CD14-positive monocyte (primary cell): ENCODE measurements around the gene TRIM47. TPM values are rescaled to one million over a fixed set of nuclear protein-coding genes. Genes with fewer than 3 reads are reported as not detected.

Source experiments
- DNase-seq, 3 donors: peaks; one replicate each; pipeline ENCODE4 v3.0.0-alpha.2; 2011 to 2022
- H2AFZ ChIP-seq: 2 replicates; pipeline ENCODE4 v1.6.0; 2012; ENCODE audit warnings: mild to moderate bottlenecking, low read depth, low read length, inconsistent platforms; ENCODE audit not compliant: insufficient read depth, poor library complexity, severe bottlenecking
- H3K27ac ChIP-seq, 2 donors: 1 replicate in 1 of 2; 2 replicates in 1 of 2; pipeline ENCODE4 v1.5.1; 2012 to 2013; ENCODE audit warnings: low read length in 2 of 2, control low read depth in 1 of 2, inconsistent platforms in 1 of 2, low read depth in 1 of 2, mild to moderate bottlenecking in 1 of 2
- H3K27me3 ChIP-seq, 2 donors: one replicate each; pipeline versions ENCODE4 v1.6.0 to v1.6.1; 2011 to 2013; ENCODE audit warnings: low read length in 2 of 2; ENCODE audit not compliant: control insufficient read depth in 2 of 2, insufficient read depth in 2 of 2
- H3K36me3 ChIP-seq, 2 donors: replicated peaks in 1 of 2; 1 replicate in 1 of 2; 2 replicates in 1 of 2; pipeline versions ENCODE4 v1.5.1 to v1.6.1; 2012 to 2013; ENCODE audit warnings: low read length in 2 of 2, control low read depth in 1 of 2, inconsistent platforms in 1 of 2, mild to moderate bottlenecking in 1 of 2; ENCODE audit not compliant: insufficient read depth in 2 of 2, control insufficient read depth in 1 of 2
- H3K4me1 ChIP-seq, 2 donors: 1 replicate in 1 of 2; 2 replicates in 1 of 2; pipeline versions ENCODE4 v1.5.1 to v1.6.1; 2012 to 2013; ENCODE audit warnings: low read length in 2 of 2, control low read depth in 1 of 2, inconsistent platforms in 1 of 2, mild to moderate bottlenecking in 1 of 2, moderate library complexity in 1 of 2; ENCODE audit not compliant: insufficient read depth in 2 of 2, control insufficient read depth in 1 of 2
- H3K4me2 ChIP-seq: replicated peaks from 2 replicates; pipeline ENCODE3; 2012; ENCODE audit warnings: low read length, moderate library complexity, mild to moderate bottlenecking; ENCODE audit not compliant: poor library complexity, severe bottlenecking; ENCODE audit errors: extremely low read depth
- H3K4me3 ChIP-seq, 3 experiments: fragments of 200-600 bp in 1 of 3; sonication (generic) in 1 of 3; replicated peaks in 1 of 3; 1 replicate in 2 of 3; 2 replicates in 1 of 3; pipeline ENCODE4 v1.5.1; 2011 to 2013; ENCODE audit warnings: low read length in 3 of 3, mild to moderate bottlenecking in 3 of 3, control low read depth in 2 of 3, low read depth in 2 of 3, inconsistent platforms in 1 of 3, moderate library complexity in 1 of 3
- H3K79me2 ChIP-seq: 2 replicates; pipeline ENCODE4 v1.6.0; 2012; ENCODE audit warnings: mild to moderate bottlenecking, control low read depth, inconsistent platforms, low read length, moderate library complexity; ENCODE audit not compliant: insufficient read depth
- H3K9ac ChIP-seq: 2 replicates; pipeline ENCODE4 v1.6.0; 2017; ENCODE audit warnings: low read length, mild to moderate bottlenecking; ENCODE audit not compliant: insufficient read depth, poor library complexity, severe bottlenecking
- H3K9me3 ChIP-seq, 2 donors: replicated peaks in 1 of 2; 1 replicate in 1 of 2; 2 replicates in 1 of 2; pipeline versions ENCODE4 v1.5.1 to v1.6.1; 2012 to 2013; ENCODE audit warnings: low read length in 2 of 2, control low read depth in 1 of 2; ENCODE audit not compliant: control insufficient read depth in 1 of 2, insufficient read depth in 1 of 2
- H4K20me1 ChIP-seq: 2 replicates; pipeline ENCODE4 v1.6.0; 2012; ENCODE audit warnings: mild to moderate bottlenecking, low read length, control low read depth, moderate library complexity; ENCODE audit not compliant: insufficient read depth
- H3K27ac Mint-ChIP-seq, 7 donors: one replicate each; pipeline ENCODE4 v1.8.0; 2020; ENCODE audit warnings: mild to moderate bottlenecking in 7 of 7, mixed read lengths in 7 of 7, moderate library complexity in 6 of 7, inconsistent platforms in 2 of 7
- H3K27me3 Mint-ChIP-seq, 3 donors: one replicate each; pipeline ENCODE4 v1.8.0; 2021 to 2022; ENCODE audit warnings: low read depth in 3 of 3, mild to moderate bottlenecking in 3 of 3, mixed read lengths in 3 of 3, moderate library complexity in 3 of 3, inconsistent platforms in 1 of 3
- H3K36me3 Mint-ChIP-seq, 2 donors: one replicate each; pipeline ENCODE4 v1.8.0; 2020; ENCODE audit warnings: mixed read lengths in 2 of 2, inconsistent platforms in 1 of 2, mild to moderate bottlenecking in 1 of 2
- H3K4me1 Mint-ChIP-seq: one replicate; pipeline ENCODE4 v1.8.0; 2020; ENCODE audit warnings: mild to moderate bottlenecking, mixed read lengths
- H3K4me3 Mint-ChIP-seq, 2 donors: one replicate each; pipeline ENCODE4 v1.8.0; 2020; ENCODE audit warnings: mild to moderate bottlenecking in 2 of 2, mixed read lengths in 2 of 2, moderate library complexity in 1 of 2
- H3K9me3 Mint-ChIP-seq, 7 donors: one replicate each; pipeline ENCODE4 v1.8.0; 2020 to 2022; ENCODE audit warnings: mixed read lengths in 7 of 7, mild to moderate bottlenecking in 6 of 7, moderate library complexity in 6 of 7, inconsistent platforms in 2 of 7
- WGBS: methylation state at CpG from one replicate; pipeline ENCODE4 v1.1.5; 2013; ENCODE audit warnings: missing lambda C conversion rate; ENCODE audit not compliant: insufficient coverage; 5-methylcytosine and 5-hydroxymethylcytosine counted together
- intact Hi-C, 2 donors: fragments of 100-400 bp; cut with micrococcal nuclease; formaldehyde crosslinking; loops; one replicate each; pipeline versions ENCODE4 v1.15.0 to v1.15.1; 2023
- polyA plus RNA-seq, 3 donors: library from polyadenylated mRNA; depleted of rRNA in 1 of 3; unstranded in 2 of 3; stranded (reverse) in 1 of 3; fragments of 300-500 nt in 2 of 3; fragments of >200 nt in 1 of 3; fragmentation: Illumina TruSeq in 2 of 3; gene quantifications; 1 replicate in 2 of 3; 2 replicates in 1 of 3; pipeline ENCODE4 v1.2.3, GENCODE V29; 2012 to 2021
- TF ChIP-seq, protein P1 (sequence below): fragments of 200-600 bp; IDR thresholded peaks from one replicate; pipeline ENCODE4 v1.8.0; 2022; ENCODE audit warnings: antibody characterized with exemption, mild to moderate bottlenecking

TRIM47 gene
- polyA plus RNA-seq, 3 donors: 0.20 TPM; not detected in 2

DNA sequence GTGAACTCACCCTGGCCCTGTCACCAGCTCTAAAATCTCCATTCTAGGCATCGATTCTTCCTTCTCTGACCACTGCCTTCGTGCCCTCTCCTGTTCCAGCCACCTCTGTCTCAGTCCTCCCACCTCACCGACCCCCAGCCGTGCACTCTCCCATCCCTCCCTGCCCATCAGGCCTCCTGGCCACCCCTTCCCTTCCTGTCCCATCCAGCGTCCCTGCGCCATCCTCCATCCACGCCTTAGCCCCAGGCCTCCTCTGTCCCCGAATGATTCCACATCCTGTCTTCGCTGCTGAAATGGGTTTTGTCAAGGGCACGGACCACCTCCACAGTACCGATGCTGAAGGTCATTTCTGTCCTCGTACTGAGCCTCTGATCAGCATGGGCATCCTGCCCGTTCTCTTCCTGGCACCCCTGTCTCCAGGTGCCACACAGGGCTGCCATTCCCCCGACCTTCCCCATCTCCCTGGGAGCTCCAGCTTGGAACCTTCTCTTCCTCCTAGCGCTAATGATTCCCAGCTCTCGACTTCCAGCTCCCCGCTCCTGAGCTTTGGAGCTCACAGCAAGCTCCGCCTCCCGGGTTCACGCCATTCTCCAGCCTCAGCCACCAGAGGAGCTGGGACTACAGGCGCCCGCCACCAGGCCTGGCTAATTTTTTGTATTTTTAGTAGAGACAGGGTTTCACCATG lies 15.8 kb upstream of the TRIM47 start:
- 94% methylated on average over 18 of the region's 22 CpGs for WGBS
- DNase-seq: no peak
- Mint-ChIP-seq H3K27ac (peak overlapping the region in 1 of 7 donors; percentile 59), H3K4me1 (peaks cover 22% of the 10 kb centered on the region), H3K9me3 (peaks cover 0 to 2% (median 0%) of the 10 kb centered on the region in 7 donors), H3K36me3 (peaks cover 28 to 46% of the 10 kb centered on the region in 2 donors), H3K4me3 (no peak overlapping the region), H3K27me3 (peaks cover 0 to 3% (median 2%) of the 10 kb centered on the region in 3 donors)
- Histone ChIP-seq H3K27me3 (no peaks in the 10 kb centered on the region), H3K4me2 (no peak overlapping the region), H3K79me2 (peaks cover 17% of the 10 kb centered on the region), H4K20me1 (peaks cover 23% of the 10 kb centered on the region), H3K27ac (no peak overlapping the region), H2AFZ (no peak overlapping the region), H3K4me3 (no peak overlapping the region), H3K36me3 (peaks cover 26 to 44% of the 10 kb centered on the region in 2 donors), H3K9me3 (no peaks in the 10 kb centered on the region), H3K4me1 (peaks cover 18 to 23% of the 10 kb centered on the region in 2 donors), H3K9ac (no peak overlapping the region)
- intact Hi-C loops: no loop called here
- TF ChIP-seq, protein P1, sequence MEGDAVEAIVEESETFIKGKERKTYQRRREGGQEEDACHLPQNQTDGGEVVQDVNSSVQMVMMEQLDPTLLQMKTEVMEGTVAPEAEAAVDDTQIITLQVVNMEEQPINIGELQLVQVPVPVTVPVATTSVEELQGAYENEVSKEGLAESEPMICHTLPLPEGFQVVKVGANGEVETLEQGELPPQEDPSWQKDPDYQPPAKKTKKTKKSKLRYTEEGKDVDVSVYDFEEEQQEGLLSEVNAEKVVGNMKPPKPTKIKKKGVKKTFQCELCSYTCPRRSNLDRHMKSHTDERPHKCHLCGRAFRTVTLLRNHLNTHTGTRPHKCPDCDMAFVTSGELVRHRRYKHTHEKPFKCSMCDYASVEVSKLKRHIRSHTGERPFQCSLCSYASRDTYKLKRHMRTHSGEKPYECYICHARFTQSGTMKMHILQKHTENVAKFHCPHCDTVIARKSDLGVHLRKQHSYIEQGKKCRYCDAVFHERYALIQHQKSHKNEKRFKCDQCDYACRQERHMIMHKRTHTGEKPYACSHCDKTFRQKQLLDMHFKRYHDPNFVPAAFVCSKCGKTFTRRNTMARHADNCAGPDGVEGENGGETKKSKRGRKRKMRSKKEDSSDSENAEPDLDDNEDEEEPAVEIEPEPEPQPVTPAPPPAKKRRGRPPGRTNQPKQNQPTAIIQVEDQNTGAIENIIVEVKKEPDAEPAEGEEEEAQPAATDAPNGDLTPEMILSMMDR: no peak

GRCh38 chr17:75893305-75894048 lies 15.1 kb upstream of the TRIM47 start:
- Mint-ChIP-seq H3K36me3 (peaks cover 20 to 43% of the 10 kb centered on the region in 2 donors), H3K4me3 (no peak overlapping the region), H3K27me3 (peaks cover 0 to 3% (median 2%) of the 10 kb centered on the region in 3 donors), H3K4me1 (peaks cover 22% of the 10 kb centered on the region), H3K27ac (peak overlapping the region in 1 of 7 donors; percentile 6), H3K9me3 (peaks cover 0 to 2% (median 0%) of the 10 kb centered on the region in 7 donors)
- Histone ChIP-seq H4K20me1 (peaks cover 23% of the 10 kb centered on the region), H3K9ac (no peak overlapping the region), H3K27ac (no peak overlapping the region), H3K9me3 (no peaks in the 10 kb centered on the region), H3K4me2 (no peak overlapping the region), H3K4me1 (peaks cover 18 to 23% of the 10 kb centered on the region in 2 donors), H3K79me2 (peaks cover 17% of the 10 kb centered on the region), H3K27me3 (no peaks in the 10 kb centered on the region), H3K4me3 (no peak overlapping the region), H2AFZ (no peak overlapping the region), H3K36me3 (peaks cover 19 to 39% of the 10 kb centered on the region in 2 donors)
- intact Hi-C loops: no loop called here
- WGBS: 97% methylated on average over 16 of the region's 18 CpGs
- TF ChIP-seq, protein P1: no peak
- no peak for DNase-seq
